ENCODE measurements around the gene PRRT1B.

- TF ChIP-seq CTCF (IDR thresholded peaks at IDR 0.05) (no peak), EP300 (IDR thresholded peaks at IDR 0.05) (no peak)
These were observed 17.1 kb upstream of the PRRT1B start for GRCh38 chr9:131528186-131528585.
